Measurements from ENCODE around the gene SLC6A19.

- TF ChIP-seq CTCF (conservative IDR thresholded peaks at IDR 0.05; ENCODE audit: low read depth, low read length) (no peak), EZH2phosphoT487 (IDR thresholded peaks at IDR 0.05; ENCODE audit: borderline replicate concordance, low read length) (no peak)
These were observed 23.4 kb upstream of the SLC6A19 start for GRCh38 chr5:1177826-1178528.
